ENCODE results near the gene PEX7.

- TF ChIP-seq CTCF (IDR thresholded peaks at IDR 0.05) = no peak
- TF ChIP-seq POLR2A (IDR thresholded peaks at IDR 0.05) = no peak
- no peak for TF ChIP-seq POLR2AphosphoS5 (IDR thresholded peaks at IDR 0.05)
- TF ChIP-seq EP300 (IDR thresholded peaks at IDR 0.05) = no peak
Observed at GRCh38 chr6:136775548-136775947, 46.8 kb upstream of the PEX7 start.

Data from stomach (tissue), 4 donors.